A673 (cell line): ENCODE measurements around the gene HTR1B. TPM values are rescaled to one million over a fixed set of nuclear protein-coding genes. Genes with fewer than 3 reads are reported as not detected.

Source experiments
- BruUV-seq: library from RNA; stranded (reverse); fragments of 400-500 nt; replicated peaks from 2 replicates; lab custom pipeline; 2021; lab: Mats Ljungman, UMichigan
- CTCF ChIA-PET: fragments of 300-600 bp; sonication (Branson Sonifier 250); formaldehyde crosslinking; loops from one replicate; lab custom pipeline; 2022; ENCODE audit warnings: antibody characterized with exemption; lab: Charles Lee
- POLR2A ChIA-PET: fragments of 300-600 bp; sonication (Branson Sonifier 250); formaldehyde crosslinking; loops from one replicate; lab custom pipeline; 2022; ENCODE audit warnings: antibody characterized with exemption; ENCODE audit not compliant: low non-redundant PET; lab: Charles Lee
- DNase-seq: peaks from one replicate; pipeline ENCODE4 v3.0.0-alpha.2; 2015; ENCODE audit warnings: low spot score
- H3K27ac ChIP-seq: fragments of 200-600 bp; sonication (generic); 2 replicates; pipeline ENCODE4 v1.5.1; 2016; ENCODE audit warnings: mixed run types, low read depth, mild to moderate bottlenecking, mixed read lengths, antibody characterized with exemption, low read length; ENCODE audit not compliant: poor library complexity, severe bottlenecking
- H3K27me3 ChIP-seq: fragments of 200-600 bp; sonication (generic); replicated peaks from 2 replicates; pipeline ENCODE4 v1.6.1; 2017; ENCODE audit warnings: mixed run types, low read depth, mild to moderate bottlenecking, mixed read lengths, antibody characterized with exemption, low read length; ENCODE audit not compliant: insufficient read depth, poor library complexity
- H3K36me3 ChIP-seq: fragments of 200-600 bp; sonication (generic); 2 replicates; pipeline ENCODE4 v1.6.1; 2016; ENCODE audit warnings: mixed run types, mild to moderate bottlenecking, mixed read lengths, antibody characterized with exemption, low read length; ENCODE audit not compliant: insufficient read depth, poor library complexity, severe bottlenecking
- H3K4me1 ChIP-seq: fragments of 200-600 bp; sonication (generic); 2 replicates; pipeline ENCODE4 v1.6.1; 2017; ENCODE audit warnings: mixed run types, mild to moderate bottlenecking, mixed read lengths, antibody characterized with exemption, low read length; ENCODE audit not compliant: insufficient read depth, poor library complexity, severe bottlenecking
- H3K4me3 ChIP-seq: fragments of 200-600 bp; sonication (generic); 2 replicates; pipeline ENCODE4 v1.5.1; 2016; ENCODE audit warnings: low read depth, mixed run types, mild to moderate bottlenecking, mixed read lengths, low read length; ENCODE audit not compliant: poor library complexity, severe bottlenecking
- H3K9me3 ChIP-seq: fragments of 200-600 bp; sonication (generic); 2 replicates; pipeline ENCODE4 v1.6.1; 2016; ENCODE audit warnings: mixed run types, low read depth, mild to moderate bottlenecking, mixed read lengths, antibody characterized with exemption, low read length; ENCODE audit not compliant: poor library complexity, severe bottlenecking
- EZH2 ChIP-seq: fragments of 200-600 bp; sonication (generic); IDR thresholded peaks from 2 replicates; pipeline ENCODE4 v1.6.1; 2017; ENCODE audit warnings: borderline replicate concordance, low read depth, mild to moderate bottlenecking, mixed read lengths, antibody characterized with exemption, low read length; ENCODE audit not compliant: poor library complexity, severe bottlenecking
- intact Hi-C: fragments of 100-400 bp; cut with micrococcal nuclease; formaldehyde crosslinking; loops from one replicate; pipeline ENCODE4 v1.10.0; 2022; ENCODE audit not compliant: unreplicated experiment
- total RNA-seq: library from RNA; stranded (reverse); gene quantifications from 2 replicates; pipeline ENCODE4 v1.2.3, GENCODE V29; 2021
- TF ChIP-seq, protein P1 (sequence below): fragments of 300-800, 200-600 bp; sonication (generic); conservative IDR thresholded peaks from 2 replicates; pipeline ENCODE4 v1.5.1; 2017; ENCODE audit warnings: low read depth, mild to moderate bottlenecking, antibody characterized with exemption, low read length, moderate library complexity, mixed read lengths

HTR1B gene
- total RNA-seq, 1 experiment from 2014 or later: not detected

DNA sequence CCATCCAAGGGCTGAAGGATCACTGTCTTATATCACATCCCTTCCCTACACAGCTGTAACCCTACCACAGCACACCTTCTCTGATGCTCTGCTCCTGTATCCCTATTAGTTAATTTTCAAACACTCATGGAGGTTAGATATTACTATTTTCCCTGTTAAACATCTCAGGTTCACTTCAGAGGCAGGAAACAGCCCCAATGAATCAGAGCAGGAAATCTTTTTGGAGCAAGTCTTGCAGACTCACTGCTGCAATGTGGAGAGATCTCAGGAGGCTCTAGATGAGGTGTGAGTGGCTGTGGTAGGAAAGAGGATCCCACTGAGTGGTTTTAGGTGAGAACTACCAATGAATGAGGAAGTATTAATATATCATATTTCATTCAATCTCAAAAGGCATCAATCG, 19.7 kb upstream of the HTR1B start:
- BruUV-seq: no TSS peak
- intact Hi-C loops: no loop called here

DNA sequence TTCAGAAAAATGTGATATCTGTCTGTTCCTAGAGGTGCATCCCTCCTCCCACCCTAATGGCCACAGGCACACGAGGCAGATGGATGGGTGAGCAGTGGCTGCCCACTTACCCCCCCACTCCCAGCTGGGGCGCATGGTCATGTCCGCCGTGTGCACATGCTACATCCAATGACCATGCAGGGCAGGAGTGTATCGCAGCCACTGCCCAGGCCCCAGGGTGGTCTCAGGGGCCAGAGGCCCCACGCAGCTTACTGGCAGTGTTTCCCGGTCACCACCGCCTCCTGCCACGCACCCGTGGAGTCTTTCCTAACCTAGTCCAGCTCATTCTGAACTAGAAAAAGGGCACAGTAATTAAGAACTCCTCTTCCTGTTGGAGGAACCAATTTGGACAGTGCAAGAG, 11.7 kb upstream of the HTR1B start:
- CTCF ChIA-PET: no interaction called here
- intact Hi-C loops: no loop called here
- no TSS peak for BruUV-seq

More for the DNA sequence above, 19.7 kb upstream of the HTR1B start:
- no peak for DNase-seq
- TF ChIP-seq, protein P1, sequence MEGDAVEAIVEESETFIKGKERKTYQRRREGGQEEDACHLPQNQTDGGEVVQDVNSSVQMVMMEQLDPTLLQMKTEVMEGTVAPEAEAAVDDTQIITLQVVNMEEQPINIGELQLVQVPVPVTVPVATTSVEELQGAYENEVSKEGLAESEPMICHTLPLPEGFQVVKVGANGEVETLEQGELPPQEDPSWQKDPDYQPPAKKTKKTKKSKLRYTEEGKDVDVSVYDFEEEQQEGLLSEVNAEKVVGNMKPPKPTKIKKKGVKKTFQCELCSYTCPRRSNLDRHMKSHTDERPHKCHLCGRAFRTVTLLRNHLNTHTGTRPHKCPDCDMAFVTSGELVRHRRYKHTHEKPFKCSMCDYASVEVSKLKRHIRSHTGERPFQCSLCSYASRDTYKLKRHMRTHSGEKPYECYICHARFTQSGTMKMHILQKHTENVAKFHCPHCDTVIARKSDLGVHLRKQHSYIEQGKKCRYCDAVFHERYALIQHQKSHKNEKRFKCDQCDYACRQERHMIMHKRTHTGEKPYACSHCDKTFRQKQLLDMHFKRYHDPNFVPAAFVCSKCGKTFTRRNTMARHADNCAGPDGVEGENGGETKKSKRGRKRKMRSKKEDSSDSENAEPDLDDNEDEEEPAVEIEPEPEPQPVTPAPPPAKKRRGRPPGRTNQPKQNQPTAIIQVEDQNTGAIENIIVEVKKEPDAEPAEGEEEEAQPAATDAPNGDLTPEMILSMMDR: no peak
- no peak for TF ChIP-seq EZH2
- no peaks in the 10 kb centered on the region for H3K36me3 ChIP-seq
- CTCF ChIA-PET: no interaction called here
- H3K4me1 ChIP-seq: no peaks in the 10 kb centered on the region
- H3K27me3 ChIP-seq: peaks cover 3% of the 10 kb centered on the region
- H3K9me3 ChIP-seq: no peaks in the 10 kb centered on the region
- no peak overlapping the region for H3K27ac ChIP-seq
- no peak overlapping the region for H3K4me3 ChIP-seq
- POLR2A ChIA-PET: no interaction called here

DNA sequence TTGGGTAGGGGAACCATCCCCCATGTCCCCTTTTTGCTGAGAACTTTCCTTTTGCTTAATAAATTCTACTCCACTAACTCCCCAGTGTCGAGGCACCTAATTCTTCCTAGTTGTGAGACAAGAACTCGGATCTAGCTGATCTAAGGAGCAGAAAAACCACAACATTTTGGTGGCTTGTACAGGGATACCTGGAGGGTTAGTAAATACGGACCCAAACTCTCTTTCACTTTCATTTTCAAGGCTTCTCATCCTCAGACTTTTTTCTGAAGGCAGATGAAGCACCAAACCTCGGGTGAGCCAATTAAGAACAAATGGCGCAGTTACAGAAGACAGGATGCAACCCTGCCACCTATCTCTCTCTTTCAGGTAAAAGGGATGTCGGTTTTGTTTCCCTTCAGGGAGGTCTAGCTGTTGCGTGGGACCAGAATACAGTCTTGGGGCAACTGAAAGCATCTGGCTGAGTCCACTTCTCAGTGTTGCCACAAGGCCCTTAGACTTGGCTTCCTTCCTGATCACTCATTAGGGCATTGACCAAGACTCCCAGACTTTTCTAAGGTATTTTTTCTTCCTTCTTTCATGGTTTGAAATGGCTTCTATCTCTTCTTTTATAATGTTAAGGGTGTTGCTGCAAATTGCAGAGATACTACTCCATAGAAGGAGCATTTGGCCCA, 11.1 kb upstream of the HTR1B start:
- POLR2A ChIA-PET: no interaction called here

More for the DNA sequence above, 11.7 kb upstream of the HTR1B start:
- Histone ChIP-seq H3K4me1 (no peaks in the 10 kb centered on the region), H3K36me3 (no peaks in the 10 kb centered on the region), H3K4me3 (no peak overlapping the region), H3K27ac (no peak overlapping the region), H3K27me3 (no peaks in the 10 kb centered on the region), H3K9me3 (no peaks in the 10 kb centered on the region)
- DNase-seq: no peak
- POLR2A ChIA-PET: no interaction called here
- TF ChIP-seq, protein P1: no peak
- TF ChIP-seq EZH2: no peak

DNA sequence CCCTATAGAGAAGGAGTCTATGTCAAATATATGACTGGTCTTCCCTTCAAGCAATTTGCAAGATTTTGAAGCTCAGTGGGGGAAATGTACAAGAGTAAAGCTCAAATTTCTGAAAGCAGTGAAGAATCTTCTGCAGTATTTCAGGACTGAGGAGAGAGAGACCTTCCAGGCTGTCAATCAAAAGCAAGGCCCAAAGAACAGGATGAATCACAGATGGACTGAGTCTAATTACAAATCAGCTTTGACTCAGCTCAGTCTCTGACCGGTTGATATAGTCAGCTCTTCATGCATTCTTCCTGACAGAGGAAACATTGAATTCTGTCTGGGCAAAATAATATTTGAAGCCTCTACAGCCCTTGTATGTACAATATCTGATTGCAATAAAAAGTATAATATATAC, 7.7 kb upstream of the HTR1B start:
- BruUV-seq: no TSS peak
- ChIA-PET CTCF (no interaction called here), POLR2A (no interaction called here)
- Histone ChIP-seq H3K36me3 (no peaks in the 10 kb centered on the region), H3K27ac (no peak overlapping the region), H3K9me3 (no peaks in the 10 kb centered on the region), H3K4me1 (peaks cover 4% of the 10 kb centered on the region), H3K27me3 (peaks cover 22% of the 10 kb centered on the region), H3K4me3 (no peak overlapping the region)
- DNase-seq: no peak
- TF ChIP-seq, protein P1: no peak
- no peak for TF ChIP-seq EZH2
- intact Hi-C loops: no loop called here

More for the DNA sequence above, 11.1 kb upstream of the HTR1B start:
- Histone ChIP-seq H3K9me3 (no peaks in the 10 kb centered on the region), H3K4me1 (no peaks in the 10 kb centered on the region), H3K27ac (no peak overlapping the region), H3K36me3 (no peaks in the 10 kb centered on the region), H3K4me3 (no peak overlapping the region), H3K27me3 (no peaks in the 10 kb centered on the region)
- BruUV-seq: no TSS peak
- DNase-seq: no peak
- CTCF ChIA-PET: no interaction called here
- TF ChIP-seq EZH2: no peak
- intact Hi-C loops: no loop called here
